SK-N-SH treated with all-trans-retinoic acid at 6 μM for 48 hours (cell line): ENCODE results near the gene TTC28.

Experiments
- ESRRG ChIP-seq: fragments of 250-450 bp; sonication (Bioruptor Pico); IDR thresholded peaks from 2 replicates; pipeline ENCODE4 v1.6.1; 2021; ENCODE audit warnings: mild to moderate bottlenecking
- OSR1 ChIP-seq: fragments of 250-450 bp; sonication (Bioruptor Pico); IDR thresholded peaks from 2 replicates; pipeline ENCODE4 v1.8.0; 2022; ENCODE audit warnings: moderate library complexity, mild to moderate bottlenecking, inconsistent platforms
- RARB ChIP-seq: fragments of 250-450 bp; sonication (Bioruptor Pico); IDR thresholded peaks from 2 replicates; pipeline ENCODE4 v1.8.0; 2021; ENCODE audit warnings: mild to moderate bottlenecking, moderate library complexity
- TOX ChIP-seq: fragments of 250-450 bp; sonication (Bioruptor Pico); IDR thresholded peaks from 2 replicates; pipeline ENCODE4 v1.8.0; 2021; ENCODE audit warnings: mild to moderate bottlenecking, moderate library complexity, borderline replicate concordance
- TF ChIP-seq, protein P1 (sequence below): fragments of 250-450 bp; sonication (Bioruptor Pico); IDR thresholded peaks from 2 replicates; pipeline ENCODE4 v1.8.0; 2020; ENCODE audit warnings: mild to moderate bottlenecking, moderate library complexity, borderline replicate concordance
- TF ChIP-seq, protein P2 (sequence below): fragments of 250-450 bp; sonication (Bioruptor Pico); IDR thresholded peaks from 2 replicates; pipeline ENCODE4 v1.5.0; 2020; ENCODE audit warnings: mild to moderate bottlenecking, moderate library complexity

DNA sequence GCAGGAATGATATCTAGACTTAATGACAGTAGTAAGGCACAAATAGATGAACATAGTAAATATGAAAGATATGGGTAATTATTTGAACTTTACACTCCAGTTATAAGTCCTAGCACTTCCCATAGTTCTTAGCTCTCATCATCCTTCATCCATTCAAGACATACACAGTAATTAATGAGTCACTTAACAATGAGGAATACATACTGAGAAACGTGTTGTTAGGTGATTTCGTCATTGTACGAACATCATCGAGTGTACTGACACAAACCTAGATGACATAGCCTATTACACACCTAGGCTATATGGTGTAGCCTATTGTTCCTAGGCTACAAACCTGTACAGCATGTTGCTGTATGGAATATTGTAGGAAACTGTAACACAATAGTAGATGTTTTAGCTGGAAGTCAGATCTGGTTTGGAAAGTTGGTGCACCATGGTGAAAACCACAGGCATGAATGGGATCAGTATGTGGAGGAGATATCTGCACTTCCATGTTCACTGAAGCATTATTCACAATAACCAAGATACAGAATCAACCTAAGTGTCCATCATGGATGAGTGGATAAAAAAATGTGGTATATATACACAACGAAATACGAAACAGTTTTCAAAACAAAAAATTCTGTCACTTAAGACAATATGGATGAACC is 530.7 kb downstream of the TTC28 start:
- TF ChIP-seq, protein P1, sequence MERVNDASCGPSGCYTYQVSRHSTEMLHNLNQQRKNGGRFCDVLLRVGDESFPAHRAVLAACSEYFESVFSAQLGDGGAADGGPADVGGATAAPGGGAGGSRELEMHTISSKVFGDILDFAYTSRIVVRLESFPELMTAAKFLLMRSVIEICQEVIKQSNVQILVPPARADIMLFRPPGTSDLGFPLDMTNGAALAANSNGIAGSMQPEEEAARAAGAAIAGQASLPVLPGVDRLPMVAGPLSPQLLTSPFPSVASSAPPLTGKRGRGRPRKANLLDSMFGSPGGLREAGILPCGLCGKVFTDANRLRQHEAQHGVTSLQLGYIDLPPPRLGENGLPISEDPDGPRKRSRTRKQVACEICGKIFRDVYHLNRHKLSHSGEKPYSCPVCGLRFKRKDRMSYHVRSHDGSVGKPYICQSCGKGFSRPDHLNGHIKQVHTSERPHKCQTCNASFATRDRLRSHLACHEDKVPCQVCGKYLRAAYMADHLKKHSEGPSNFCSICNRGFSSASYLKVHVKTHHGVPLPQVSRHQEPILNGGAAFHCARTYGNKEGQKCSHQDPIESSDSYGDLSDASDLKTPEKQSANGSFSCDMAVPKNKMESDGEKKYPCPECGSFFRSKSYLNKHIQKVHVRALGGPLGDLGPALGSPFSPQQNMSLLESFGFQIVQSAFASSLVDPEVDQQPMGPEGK (CRISPR knock-in tag) = no peak
- TF ChIP-seq TOX (CRISPR knock-in tag) = no peak
- TF ChIP-seq RARB = no peak
- TF ChIP-seq OSR1 (CRISPR knock-in tag) = no peak
- TF ChIP-seq ESRRG = no peak
- TF ChIP-seq, protein P2, sequence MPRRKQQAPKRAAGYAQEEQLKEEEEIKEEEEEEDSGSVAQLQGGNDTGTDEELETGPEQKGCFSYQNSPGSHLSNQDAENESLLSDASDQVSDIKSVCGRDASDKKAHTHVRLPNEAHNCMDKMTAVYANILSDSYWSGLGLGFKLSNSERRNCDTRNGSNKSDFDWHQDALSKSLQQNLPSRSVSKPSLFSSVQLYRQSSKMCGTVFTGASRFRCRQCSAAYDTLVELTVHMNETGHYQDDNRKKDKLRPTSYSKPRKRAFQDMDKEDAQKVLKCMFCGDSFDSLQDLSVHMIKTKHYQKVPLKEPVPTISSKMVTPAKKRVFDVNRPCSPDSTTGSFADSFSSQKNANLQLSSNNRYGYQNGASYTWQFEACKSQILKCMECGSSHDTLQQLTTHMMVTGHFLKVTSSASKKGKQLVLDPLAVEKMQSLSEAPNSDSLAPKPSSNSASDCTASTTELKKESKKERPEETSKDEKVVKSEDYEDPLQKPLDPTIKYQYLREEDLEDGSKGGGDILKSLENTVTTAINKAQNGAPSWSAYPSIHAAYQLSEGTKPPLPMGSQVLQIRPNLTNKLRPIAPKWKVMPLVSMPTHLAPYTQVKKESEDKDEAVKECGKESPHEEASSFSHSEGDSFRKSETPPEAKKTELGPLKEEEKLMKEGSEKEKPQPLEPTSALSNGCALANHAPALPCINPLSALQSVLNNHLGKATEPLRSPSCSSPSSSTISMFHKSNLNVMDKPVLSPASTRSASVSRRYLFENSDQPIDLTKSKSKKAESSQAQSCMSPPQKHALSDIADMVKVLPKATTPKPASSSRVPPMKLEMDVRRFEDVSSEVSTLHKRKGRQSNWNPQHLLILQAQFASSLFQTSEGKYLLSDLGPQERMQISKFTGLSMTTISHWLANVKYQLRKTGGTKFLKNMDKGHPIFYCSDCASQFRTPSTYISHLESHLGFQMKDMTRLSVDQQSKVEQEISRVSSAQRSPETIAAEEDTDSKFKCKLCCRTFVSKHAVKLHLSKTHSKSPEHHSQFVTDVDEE (CRISPR knock-in tag) = no peak
